HL-60 (cell line): Measurements from ENCODE around the gene RAB31.

Experiments
- GABPA ChIP-seq: IDR thresholded peaks from 2 replicates; pipeline ENCODE4 v1.6.1; 2012; ENCODE audit warnings: low read depth
- POLR2AphosphoS5 ChIP-seq: IDR thresholded peaks from 2 replicates; pipeline ENCODE4 v1.6.1; 2012; ENCODE audit warnings: low read depth
- SPI1 ChIP-seq: IDR thresholded peaks from 2 replicates; pipeline ENCODE4 v1.6.1; 2012; ENCODE audit warnings: low read depth, mild to moderate bottlenecking, borderline replicate concordance
- TF ChIP-seq, protein P1 (sequence below): IDR thresholded peaks from one replicate; pipeline ENCODE4 v1.5.1; 2011; ENCODE audit warnings: low read length, control low read depth, inconsistent platforms; ENCODE audit not compliant: insufficient read depth
- TF ChIP-seq, protein P2 (sequence below): IDR thresholded peaks from 2 replicates; pipeline ENCODE4 v1.6.1; 2012; ENCODE audit warnings: low read depth; ENCODE audit not compliant: insufficient replicate concordance

DNA sequence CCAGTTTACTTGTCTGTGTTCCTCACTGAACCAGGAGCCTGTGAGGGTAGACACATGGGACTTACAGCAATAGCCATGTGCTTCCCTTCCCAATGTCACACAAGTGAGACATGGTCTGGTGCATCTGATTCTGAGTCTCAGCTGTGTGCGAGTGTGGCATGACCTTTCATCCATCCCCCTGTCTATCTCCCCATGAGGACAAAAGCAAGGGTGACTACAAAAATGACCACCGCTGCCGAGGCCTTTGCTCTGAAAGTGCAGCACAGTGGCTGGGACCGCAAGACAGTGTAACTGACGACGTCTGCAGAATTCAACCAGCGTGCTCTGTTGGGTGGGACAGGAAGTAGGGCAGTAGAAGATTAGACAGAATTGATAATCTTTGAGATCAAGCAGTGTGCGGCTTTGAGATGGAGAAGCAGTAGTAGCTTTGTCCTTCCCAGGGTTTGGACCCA lies 50.5 kb downstream of the RAB31 start:
- TF ChIP-seq, protein P1, sequence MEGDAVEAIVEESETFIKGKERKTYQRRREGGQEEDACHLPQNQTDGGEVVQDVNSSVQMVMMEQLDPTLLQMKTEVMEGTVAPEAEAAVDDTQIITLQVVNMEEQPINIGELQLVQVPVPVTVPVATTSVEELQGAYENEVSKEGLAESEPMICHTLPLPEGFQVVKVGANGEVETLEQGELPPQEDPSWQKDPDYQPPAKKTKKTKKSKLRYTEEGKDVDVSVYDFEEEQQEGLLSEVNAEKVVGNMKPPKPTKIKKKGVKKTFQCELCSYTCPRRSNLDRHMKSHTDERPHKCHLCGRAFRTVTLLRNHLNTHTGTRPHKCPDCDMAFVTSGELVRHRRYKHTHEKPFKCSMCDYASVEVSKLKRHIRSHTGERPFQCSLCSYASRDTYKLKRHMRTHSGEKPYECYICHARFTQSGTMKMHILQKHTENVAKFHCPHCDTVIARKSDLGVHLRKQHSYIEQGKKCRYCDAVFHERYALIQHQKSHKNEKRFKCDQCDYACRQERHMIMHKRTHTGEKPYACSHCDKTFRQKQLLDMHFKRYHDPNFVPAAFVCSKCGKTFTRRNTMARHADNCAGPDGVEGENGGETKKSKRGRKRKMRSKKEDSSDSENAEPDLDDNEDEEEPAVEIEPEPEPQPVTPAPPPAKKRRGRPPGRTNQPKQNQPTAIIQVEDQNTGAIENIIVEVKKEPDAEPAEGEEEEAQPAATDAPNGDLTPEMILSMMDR, result no peak
- TF ChIP-seq POLR2AphosphoS5 (no peak), GABPA (no peak), SPI1 (no peak)
- TF ChIP-seq, protein P2, sequence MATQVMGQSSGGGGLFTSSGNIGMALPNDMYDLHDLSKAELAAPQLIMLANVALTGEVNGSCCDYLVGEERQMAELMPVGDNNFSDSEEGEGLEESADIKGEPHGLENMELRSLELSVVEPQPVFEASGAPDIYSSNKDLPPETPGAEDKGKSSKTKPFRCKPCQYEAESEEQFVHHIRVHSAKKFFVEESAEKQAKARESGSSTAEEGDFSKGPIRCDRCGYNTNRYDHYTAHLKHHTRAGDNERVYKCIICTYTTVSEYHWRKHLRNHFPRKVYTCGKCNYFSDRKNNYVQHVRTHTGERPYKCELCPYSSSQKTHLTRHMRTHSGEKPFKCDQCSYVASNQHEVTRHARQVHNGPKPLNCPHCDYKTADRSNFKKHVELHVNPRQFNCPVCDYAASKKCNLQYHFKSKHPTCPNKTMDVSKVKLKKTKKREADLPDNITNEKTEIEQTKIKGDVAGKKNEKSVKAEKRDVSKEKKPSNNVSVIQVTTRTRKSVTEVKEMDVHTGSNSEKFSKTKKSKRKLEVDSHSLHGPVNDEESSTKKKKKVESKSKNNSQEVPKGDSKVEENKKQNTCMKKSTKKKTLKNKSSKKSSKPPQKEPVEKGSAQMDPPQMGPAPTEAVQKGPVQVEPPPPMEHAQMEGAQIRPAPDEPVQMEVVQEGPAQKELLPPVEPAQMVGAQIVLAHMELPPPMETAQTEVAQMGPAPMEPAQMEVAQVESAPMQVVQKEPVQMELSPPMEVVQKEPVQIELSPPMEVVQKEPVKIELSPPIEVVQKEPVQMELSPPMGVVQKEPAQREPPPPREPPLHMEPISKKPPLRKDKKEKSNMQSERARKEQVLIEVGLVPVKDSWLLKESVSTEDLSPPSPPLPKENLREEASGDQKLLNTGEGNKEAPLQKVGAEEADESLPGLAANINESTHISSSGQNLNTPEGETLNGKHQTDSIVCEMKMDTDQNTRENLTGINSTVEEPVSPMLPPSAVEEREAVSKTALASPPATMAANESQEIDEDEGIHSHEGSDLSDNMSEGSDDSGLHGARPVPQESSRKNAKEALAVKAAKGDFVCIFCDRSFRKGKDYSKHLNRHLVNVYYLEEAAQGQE, result no peak
